ENCODE measurements around the gene CDK17. TPM values are rescaled to one million over a fixed set of nuclear protein-coding genes. Genes with fewer than 3 reads are reported as not detected.

The CDK17 gene
- total and polyA plus RNA-seq, 2 donors from 2014 or later: 6.6 to 35.7 TPM

DNA sequence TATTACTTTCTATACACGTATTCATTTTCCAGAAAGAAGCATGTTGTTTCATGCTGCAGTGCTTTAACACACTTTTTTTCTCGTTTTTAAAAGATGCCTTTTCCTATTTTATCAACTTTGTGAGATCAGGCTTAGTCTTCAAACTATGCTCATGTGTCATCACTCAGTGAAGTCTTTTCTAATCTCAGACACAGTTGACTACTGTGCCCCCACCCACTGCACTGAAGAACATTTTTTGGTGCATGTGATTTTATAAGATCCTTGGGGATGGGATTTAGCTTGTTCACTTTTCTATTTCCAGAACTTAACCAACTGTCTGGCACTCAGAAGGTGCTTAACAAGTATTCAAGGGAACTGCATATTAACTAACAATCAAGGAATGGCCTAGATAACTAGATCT, 85.5 kb downstream of the CDK17 start:
- no peak for FAIRE-seq
- no peaks in the 10 kb centered on the region for H3K27me3 ChIP-seq (ENCODE audit: control insufficient read depth, insufficient read depth, low read length)
- intact Hi-C loops (cut with DNase I): no loop called here

GRCh38 chr12:96313606-96314005, 86.6 kb downstream of the CDK17 start:
- Histone ChIP-seq H3K4me3 (ENCODE audit: low read length in 3 of 3) (no peak overlapping the region), H3K9me3 (ENCODE audit: control insufficient read depth in 2 of 3, insufficient read depth in 1 of 3, low read length in 3 of 3) (no peaks in the 10 kb centered on the region), H3K36me3 (ENCODE audit: control insufficient read depth in 2 of 3, insufficient read depth in 3 of 3, low read length in 3 of 3) (no peaks in the 10 kb centered on the region), H3K27ac (ENCODE audit: low read depth in 2 of 2, low read length in 2 of 2) (no peak overlapping the region), H3K27me3 (ENCODE audit: control insufficient read depth, insufficient read depth, low read length) (no peaks in the 10 kb centered on the region), H3K9ac (ENCODE audit: low read length in 3 of 3) (no peak overlapping the region), H3K4me1 (ENCODE audit: control insufficient read depth in 2 of 3, insufficient read depth in 2 of 3, low read depth in 1 of 3, low read length in 3 of 3) (no peaks in the 10 kb centered on the region)
- no peak for DNase-seq
- FAIRE-seq: no peak
- TF ChIP-seq, protein P1, sequence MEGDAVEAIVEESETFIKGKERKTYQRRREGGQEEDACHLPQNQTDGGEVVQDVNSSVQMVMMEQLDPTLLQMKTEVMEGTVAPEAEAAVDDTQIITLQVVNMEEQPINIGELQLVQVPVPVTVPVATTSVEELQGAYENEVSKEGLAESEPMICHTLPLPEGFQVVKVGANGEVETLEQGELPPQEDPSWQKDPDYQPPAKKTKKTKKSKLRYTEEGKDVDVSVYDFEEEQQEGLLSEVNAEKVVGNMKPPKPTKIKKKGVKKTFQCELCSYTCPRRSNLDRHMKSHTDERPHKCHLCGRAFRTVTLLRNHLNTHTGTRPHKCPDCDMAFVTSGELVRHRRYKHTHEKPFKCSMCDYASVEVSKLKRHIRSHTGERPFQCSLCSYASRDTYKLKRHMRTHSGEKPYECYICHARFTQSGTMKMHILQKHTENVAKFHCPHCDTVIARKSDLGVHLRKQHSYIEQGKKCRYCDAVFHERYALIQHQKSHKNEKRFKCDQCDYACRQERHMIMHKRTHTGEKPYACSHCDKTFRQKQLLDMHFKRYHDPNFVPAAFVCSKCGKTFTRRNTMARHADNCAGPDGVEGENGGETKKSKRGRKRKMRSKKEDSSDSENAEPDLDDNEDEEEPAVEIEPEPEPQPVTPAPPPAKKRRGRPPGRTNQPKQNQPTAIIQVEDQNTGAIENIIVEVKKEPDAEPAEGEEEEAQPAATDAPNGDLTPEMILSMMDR (IDR thresholded peaks at IDR 0.05; ENCODE audit: borderline replicate concordance, extremely low read depth, insufficient read depth): no peak
- intact Hi-C loops (cut with DNase I): no loop called here

More for the DNA sequence above, 85.5 kb downstream of the CDK17 start:
- H3K27ac ChIP-seq (ENCODE audit: low read depth in 2 of 2, low read length in 2 of 2): no peak overlapping the region
- no peaks in the 10 kb centered on the region for H3K4me1 ChIP-seq (ENCODE audit: control insufficient read depth in 2 of 3, insufficient read depth in 2 of 3, low read depth in 1 of 3, low read length in 3 of 3)
- TF ChIP-seq, protein P1 (IDR thresholded peaks at IDR 0.05; ENCODE audit: borderline replicate concordance, extremely low read depth, insufficient read depth): no peak
- H3K36me3 ChIP-seq (ENCODE audit: control insufficient read depth in 2 of 3, insufficient read depth in 3 of 3, low read length in 3 of 3): no peaks in the 10 kb centered on the region
- no peak overlapping the region for H3K4me3 ChIP-seq (ENCODE audit: low read length in 3 of 3)
- DNase-seq: no peak
- H3K9me3 ChIP-seq (ENCODE audit: control insufficient read depth in 2 of 3, insufficient read depth in 1 of 3, low read length in 3 of 3): no peaks in the 10 kb centered on the region
- no peak overlapping the region for H3K9ac ChIP-seq (ENCODE audit: low read length in 3 of 3)

DNA sequence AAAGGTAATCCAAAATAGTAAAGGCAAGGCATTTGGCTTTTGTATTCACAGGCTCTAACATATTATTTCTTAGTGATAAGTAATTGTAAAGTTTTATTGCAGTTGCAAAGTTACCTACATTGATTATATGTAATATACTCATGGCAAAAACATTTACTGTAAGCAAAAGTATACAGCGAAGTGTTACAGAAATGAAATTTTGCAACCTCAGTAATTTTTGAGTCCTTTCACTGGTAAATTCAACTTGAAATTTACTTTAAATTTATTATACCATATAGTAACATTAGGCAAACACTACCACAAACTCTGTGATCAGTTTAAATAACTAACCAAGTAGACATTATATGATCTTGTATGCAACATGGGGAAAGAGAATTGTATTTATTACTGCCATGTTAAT, 89.0 kb downstream of the CDK17 start:
- no peak for DNase-seq
- H3K4me1 ChIP-seq (ENCODE audit: control insufficient read depth in 2 of 3, insufficient read depth in 2 of 3, low read depth in 1 of 3, low read length in 3 of 3): no peaks in the 10 kb centered on the region
- no peak overlapping the region for H3K4me3 ChIP-seq (ENCODE audit: low read length in 3 of 3)
- no peak overlapping the region for H3K27ac ChIP-seq (ENCODE audit: low read depth in 2 of 2, low read length in 2 of 2)
- H3K27me3 ChIP-seq (ENCODE audit: control insufficient read depth, insufficient read depth, low read length): no peaks in the 10 kb centered on the region
- FAIRE-seq: no peak
- TF ChIP-seq, protein P1 (IDR thresholded peaks at IDR 0.05; ENCODE audit: borderline replicate concordance, extremely low read depth, insufficient read depth): no peak
- intact Hi-C loops (cut with DNase I): no loop called here
- no peak overlapping the region for H3K9ac ChIP-seq (ENCODE audit: low read length in 3 of 3)
- no peaks in the 10 kb centered on the region for H3K36me3 ChIP-seq (ENCODE audit: control insufficient read depth in 2 of 3, insufficient read depth in 3 of 3, low read length in 3 of 3)
- H3K9me3 ChIP-seq (ENCODE audit: control insufficient read depth in 2 of 3, insufficient read depth in 1 of 3, low read length in 3 of 3): no peaks in the 10 kb centered on the region

DNA sequence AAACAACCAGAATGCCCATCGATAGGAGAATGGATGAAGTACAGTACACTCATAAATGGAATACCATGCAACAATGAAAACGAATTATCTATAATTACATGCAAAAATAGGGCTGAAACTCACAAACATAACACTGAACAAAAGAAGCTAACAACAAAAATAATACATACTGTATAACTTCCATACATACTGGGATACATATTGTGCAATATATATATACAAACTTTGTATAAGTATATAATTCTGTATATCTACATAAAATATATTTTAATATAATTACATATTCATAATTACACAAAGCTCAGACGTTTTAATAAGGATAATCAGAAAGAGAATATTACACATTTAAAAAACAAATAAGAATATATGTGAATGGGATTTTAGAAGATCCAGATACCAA, 90.2 kb downstream of the CDK17 start:
- H3K9ac ChIP-seq (ENCODE audit: low read length in 3 of 3): no peak overlapping the region
- no peaks in the 10 kb centered on the region for H3K4me1 ChIP-seq (ENCODE audit: control insufficient read depth in 2 of 3, insufficient read depth in 2 of 3, low read depth in 1 of 3, low read length in 3 of 3)
- H3K4me3 ChIP-seq (ENCODE audit: low read length in 3 of 3): no peak overlapping the region
- TF ChIP-seq, protein P1 (IDR thresholded peaks at IDR 0.05; ENCODE audit: borderline replicate concordance, extremely low read depth, insufficient read depth): no peak
- DNase-seq (no peak), FAIRE-seq (peak; percentile 78)
- H3K27ac ChIP-seq (ENCODE audit: low read depth in 2 of 2, low read length in 2 of 2): no peak overlapping the region
- no peaks in the 10 kb centered on the region for H3K27me3 ChIP-seq (ENCODE audit: control insufficient read depth, insufficient read depth, low read length)
- intact Hi-C loops (cut with DNase I): no loop called here
- no peaks in the 10 kb centered on the region for H3K36me3 ChIP-seq (ENCODE audit: control insufficient read depth in 2 of 3, insufficient read depth in 3 of 3, low read length in 3 of 3)
- H3K9me3 ChIP-seq (ENCODE audit: control insufficient read depth in 2 of 3, insufficient read depth in 1 of 3, low read length in 3 of 3): no peaks in the 10 kb centered on the region
